ENCODE results near the gene ABLIM3.

The ABLIM3 gene

GRCh38 chr5:149284501-149284900, 143.2 kb downstream of the ABLIM3 start:
- DNase-seq, result no peak

- no peak for DNase-seq
Observed at GRCh38 chr5:149285153-149285552, 143.9 kb downstream of the ABLIM3 start.

GRCh38 chr5:149288436-149288835, 147.1 kb downstream of the ABLIM3 start:
- no peak for DNase-seq

GRCh38 chr5:149289301-149289700, 148.0 kb downstream of the ABLIM3 start:
- DNase-seq, result no peak

GRCh38 chr5:149294872-149295829, 153.9 kb downstream of the ABLIM3 start:
- DNase-seq, result no peak

- no peak for DNase-seq
Observed at GRCh38 chr5:149297340-149298025, 156.2 kb downstream of the ABLIM3 start.

GRCh38 chr5:149298163-149298562, 156.9 kb downstream of the ABLIM3 start:
- DNase-seq, result no peak

- DNase-seq, result no peak
Observed at GRCh38 chr5:149298842-149299404, 157.6 kb downstream of the ABLIM3 start.

GRCh38 chr5:149299451-149300054, 158.3 kb downstream of the ABLIM3 start:
- DNase-seq, result no peak

GRCh38 chr5:149300441-149300840, 159.1 kb downstream of the ABLIM3 start:
- no peak for DNase-seq

- no peak for DNase-seq
Observed at GRCh38 chr5:149301049-149301743, 159.9 kb downstream of the ABLIM3 start.

GRCh38 chr5:149301744-149302380, 160.6 kb downstream of the ABLIM3 start:
- no peak for DNase-seq

GRCh38 chr5:149302641-149303040, 161.3 kb downstream of the ABLIM3 start:
- no peak for DNase-seq

- DNase-seq, result no peak
Observed at GRCh38 chr5:149303210-149303609, 161.9 kb downstream of the ABLIM3 start.

GRCh38 chr5:149304195-149305078, 163.1 kb downstream of the ABLIM3 start:
- DNase-seq, result no peak

GRCh38 chr5:149309354-149309753, 168.1 kb downstream of the ABLIM3 start:
- DNase-seq, result no peak
